GM19324 (cell line): ENCODE measurements around the gene GAGE1.
"Not testable (repeated sequence)": the region's sequence is repeated elsewhere in the genome, so short reads cannot be mapped to it uniquely, and the experiment has no call there.

ENCODE experiments used
- ATAC-seq: cut with Tn5 transposase; IDR thresholded peaks from one replicate; pipeline ENCODE4 v1.9.1; 2021; ENCODE audit warnings: mild to moderate bottlenecking, moderate library complexity; ENCODE audit not compliant: unreplicated experiment, low FRiP score

The GAGE1 gene

DNA sequence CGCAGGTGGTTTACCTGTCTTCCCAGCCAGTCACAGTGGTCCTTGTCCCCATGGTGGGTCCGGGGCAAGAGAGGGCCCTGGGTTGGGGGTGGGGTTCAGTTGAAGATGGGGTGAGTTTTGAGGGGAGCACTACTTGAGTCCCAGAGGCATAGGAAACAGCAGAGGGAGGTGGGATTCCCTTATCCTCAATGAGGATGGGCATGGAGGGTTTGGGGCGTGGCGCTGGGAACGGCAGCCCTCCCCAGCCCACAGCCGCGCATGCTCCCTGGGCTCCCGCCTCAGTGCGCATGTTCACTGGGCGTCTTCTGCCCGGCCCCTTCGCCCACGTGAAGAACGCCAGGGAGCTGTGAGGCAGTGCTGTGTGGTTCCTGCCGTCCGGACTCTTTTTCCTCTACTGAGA lies at the start of gene GAGE1:
Gene GAGE1, plus strand, starts transcription at position 301 of the 400 bp plus-strand sequence. CDS start 1,155 bp downstream, outside the sequence.
- ATAC-seq = not testable (repeated sequence)

GRCh38 chrX:49550989-49551388 lies 47.8 kb upstream of the GAGE1 start, which contains the start of gene GAGE12E:
Gene GAGE12E (plus strand): TSS chrX:49551289. CDS start chrX:49552444, 1,155 bp downstream.
- not testable (repeated sequence) for ATAC-seq

DNA sequence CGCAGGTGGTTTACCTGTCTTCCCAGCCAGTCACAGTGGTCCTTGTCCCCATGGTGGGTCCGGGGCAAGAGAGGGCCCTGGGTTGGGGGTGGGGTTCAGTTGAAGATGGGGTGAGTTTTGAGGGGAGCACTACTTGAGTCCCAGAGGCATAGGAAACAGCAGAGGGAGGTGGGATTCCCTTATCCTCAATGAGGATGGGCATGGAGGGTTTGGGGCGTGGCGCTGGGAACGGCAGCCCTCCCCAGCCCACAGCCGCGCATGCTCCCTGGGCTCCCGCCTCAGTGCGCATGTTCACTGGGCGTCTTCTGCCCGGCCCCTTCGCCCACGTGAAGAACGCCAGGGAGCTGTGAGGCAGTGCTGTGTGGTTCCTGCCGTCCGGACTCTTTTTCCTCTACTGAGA lies 38.3 kb upstream of the GAGE1 start, which contains the start of gene GAGE12F:
Gene GAGE12F, plus strand, starts transcription at position 301 of the 400 bp plus-strand sequence. CDS start 1,155 bp downstream, outside the sequence.
- ATAC-seq = not testable (repeated sequence)

DNA sequence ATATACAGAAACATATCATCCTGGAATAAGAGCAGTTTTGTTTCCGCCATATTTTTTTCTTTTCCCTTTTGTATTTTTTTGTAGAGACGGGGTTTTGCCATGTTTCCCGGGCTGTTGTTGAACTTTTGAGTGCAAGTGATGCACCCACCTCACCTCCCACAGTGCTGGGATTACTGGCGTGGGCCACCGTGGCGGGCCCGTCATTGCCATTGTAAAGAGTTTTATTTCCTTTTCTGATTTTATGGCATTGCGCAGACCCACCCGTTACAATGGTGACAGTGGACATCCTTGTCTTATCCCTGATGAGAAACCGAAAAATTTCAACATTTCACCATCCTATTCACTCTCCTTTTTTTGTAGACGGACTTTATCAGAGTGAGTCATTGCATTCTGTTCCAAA lies 30.1 kb upstream of the GAGE1 start:
- not testable (repeated sequence) for ATAC-seq

DNA sequence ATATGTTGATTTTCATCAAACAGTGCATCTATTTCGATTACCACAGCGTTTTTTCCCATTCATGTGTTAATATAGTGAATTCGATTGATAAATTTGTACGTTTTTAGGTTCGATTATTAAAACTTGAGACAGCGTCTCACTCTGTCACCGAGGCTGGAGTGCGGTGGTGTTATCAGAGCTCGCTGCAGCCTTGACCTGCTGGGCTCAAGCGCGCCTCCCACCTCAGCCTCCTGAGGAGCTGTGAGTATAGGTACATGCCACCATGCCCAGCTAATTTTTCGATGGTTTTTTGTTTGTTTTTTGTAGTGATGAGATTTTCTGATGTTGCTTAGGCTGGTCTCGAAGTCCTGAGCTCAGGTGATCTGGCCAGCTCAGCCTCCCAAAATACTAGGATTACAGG lies 29.7 kb upstream of the GAGE1 start:
- ATAC-seq = not testable (repeated sequence)

DNA sequence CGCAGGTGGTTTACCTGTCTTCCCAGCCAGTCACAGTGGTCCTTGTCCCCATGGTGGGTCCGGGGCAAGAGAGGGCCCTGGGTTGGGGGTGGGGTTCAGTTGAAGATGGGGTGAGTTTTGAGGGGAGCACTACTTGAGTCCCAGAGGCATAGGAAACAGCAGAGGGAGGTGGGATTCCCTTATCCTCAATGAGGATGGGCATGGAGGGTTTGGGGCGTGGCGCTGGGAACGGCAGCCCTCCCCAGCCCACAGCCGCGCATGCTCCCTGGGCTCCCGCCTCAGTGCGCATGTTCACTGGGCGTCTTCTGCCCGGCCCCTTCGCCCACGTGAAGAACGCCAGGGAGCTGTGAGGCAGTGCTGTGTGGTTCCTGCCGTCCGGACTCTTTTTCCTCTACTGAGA lies 28.7 kb upstream of the GAGE1 start, which contains the start of gene GAGE12G:
Gene GAGE12G, plus strand, starts transcription at position 301 of the 400 bp plus-strand sequence. CDS start 1,155 bp downstream, outside the sequence.
- not testable (repeated sequence) for ATAC-seq

DNA sequence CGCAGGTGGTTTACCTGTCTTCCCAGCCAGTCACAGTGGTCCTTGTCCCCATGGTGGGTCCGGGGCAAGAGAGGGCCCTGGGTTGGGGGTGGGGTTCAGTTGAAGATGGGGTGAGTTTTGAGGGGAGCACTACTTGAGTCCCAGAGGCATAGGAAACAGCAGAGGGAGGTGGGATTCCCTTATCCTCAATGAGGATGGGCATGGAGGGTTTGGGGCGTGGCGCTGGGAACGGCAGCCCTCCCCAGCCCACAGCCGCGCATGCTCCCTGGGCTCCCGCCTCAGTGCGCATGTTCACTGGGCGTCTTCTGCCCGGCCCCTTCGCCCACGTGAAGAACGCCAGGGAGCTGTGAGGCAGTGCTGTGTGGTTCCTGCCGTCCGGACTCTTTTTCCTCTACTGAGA lies 19.2 kb upstream of the GAGE1 start, which contains the start of gene GAGE12H:
Gene GAGE12H, plus strand, starts transcription at position 301 of the 400 bp plus-strand sequence. CDS start 1,155 bp downstream, outside the sequence.
- not testable (repeated sequence) for ATAC-seq

GRCh38 chrX:49589196-49589595 lies 9.6 kb upstream of the GAGE1 start, which contains the start of gene GAGE2A:
Gene GAGE2A (plus strand): TSS chrX:49589496. CDS start chrX:49590651, 1,155 bp downstream.
- not testable (repeated sequence) for ATAC-seq

DNA sequence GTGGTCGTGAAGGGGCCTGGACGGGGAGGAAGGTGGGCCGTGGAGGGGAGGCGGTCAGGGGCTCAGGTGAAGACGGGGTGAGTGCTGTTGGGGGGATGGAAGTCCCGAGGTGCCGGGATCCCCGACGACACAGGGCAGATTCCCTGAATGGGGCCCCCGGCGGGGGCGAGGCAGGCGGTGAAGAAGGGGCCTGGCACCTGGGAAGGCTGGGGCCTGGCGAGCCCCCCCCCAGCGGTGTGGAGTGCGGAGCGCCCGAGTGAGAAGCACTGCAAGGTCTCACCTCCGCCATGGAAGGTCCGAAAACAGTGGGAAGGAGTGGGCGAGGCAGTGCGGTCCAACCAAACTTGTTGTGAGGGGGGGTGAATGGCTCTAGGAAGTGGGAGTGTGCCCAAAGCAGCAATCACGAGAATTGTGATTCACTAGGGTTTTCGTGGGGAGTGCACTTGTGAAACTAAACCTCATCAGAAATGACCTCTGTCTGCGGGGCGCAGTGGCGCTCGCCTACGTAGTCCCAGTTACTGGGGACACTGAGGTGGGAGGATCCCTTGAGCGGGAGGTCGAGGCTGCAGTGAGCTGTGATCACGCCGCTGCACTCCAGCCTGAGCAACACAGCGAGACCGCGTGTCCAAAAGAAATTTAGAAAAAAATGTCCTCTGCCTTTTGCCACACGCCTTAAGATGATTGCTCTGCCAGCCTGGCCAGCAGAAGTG lies 8.9 kb upstream of the GAGE1 start:
- not testable (repeated sequence) for ATAC-seq

DNA sequence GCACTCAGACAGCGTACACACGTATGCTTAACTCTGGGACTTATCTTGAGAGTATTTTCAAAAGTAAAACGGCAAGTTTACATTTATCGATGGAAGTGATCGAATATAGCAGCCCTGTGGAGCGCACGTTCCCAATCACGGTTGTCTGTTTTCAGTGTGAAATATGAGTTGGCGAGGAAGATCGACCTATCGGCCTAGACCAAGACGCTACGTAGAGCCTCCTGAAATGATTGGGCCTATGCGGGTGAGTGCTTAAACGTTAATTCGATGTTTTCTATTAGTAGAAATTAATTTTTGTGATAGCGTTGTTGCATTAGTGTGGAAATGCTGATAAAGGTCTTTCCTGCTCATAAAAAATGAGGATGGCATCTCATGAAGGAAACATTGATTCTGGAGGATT lies 8.3 kb upstream of the GAGE1 start:
- ATAC-seq = not testable (repeated sequence)

DNA sequence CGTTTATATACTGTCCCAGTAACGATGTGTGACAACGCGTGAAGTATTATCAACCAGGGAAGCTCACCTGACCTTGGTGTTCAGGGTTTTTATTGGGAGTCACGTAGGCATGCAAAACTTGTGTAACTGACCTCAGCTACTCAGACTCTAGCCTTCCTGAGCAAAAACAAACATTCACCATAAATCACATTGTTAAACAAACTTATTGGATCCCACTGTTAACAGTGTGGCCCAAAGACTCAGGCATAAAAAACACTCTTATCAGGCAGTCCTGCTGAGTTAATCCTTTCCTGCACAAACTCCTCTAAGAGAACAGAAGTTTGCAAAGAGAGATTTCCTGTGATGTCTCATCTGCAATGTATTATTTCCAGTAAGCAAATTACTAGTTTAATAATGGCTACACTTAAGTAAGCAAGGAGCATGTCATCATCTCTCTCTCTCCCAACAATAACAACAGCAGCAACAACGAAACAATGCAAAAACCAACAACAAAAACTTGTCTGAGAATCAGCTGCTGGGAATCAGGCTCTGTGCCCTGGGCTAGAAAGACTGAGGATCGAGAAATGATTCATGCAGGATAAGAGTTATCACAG lies 12.0 kb downstream of the GAGE1 start:
- ATAC-seq = no peak

DNA sequence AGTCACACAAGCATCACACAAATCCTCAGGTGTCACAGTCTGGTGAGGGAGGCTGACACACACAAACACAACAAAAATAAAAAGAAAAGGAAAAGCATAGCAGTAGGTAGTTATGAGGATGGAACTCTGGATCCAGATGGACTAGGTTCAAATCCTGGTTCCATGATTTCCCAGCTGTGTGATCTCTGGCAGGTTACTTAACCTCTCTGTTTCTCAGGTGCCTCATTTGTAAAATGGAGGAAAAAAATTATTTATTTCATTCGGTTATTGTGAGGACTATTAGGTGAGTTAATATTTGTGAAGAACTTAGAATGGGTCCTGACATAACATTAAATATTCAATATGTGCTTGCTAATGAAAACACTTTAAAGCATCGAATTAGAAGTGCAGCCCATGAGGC lies 19.8 kb downstream of the GAGE1 start:
- ATAC-seq = no peak

- ATAC-seq = no peak
Measured at GRCh38 chrX:49627086-49627777, 28.4 kb downstream of the GAGE1 start.

DNA sequence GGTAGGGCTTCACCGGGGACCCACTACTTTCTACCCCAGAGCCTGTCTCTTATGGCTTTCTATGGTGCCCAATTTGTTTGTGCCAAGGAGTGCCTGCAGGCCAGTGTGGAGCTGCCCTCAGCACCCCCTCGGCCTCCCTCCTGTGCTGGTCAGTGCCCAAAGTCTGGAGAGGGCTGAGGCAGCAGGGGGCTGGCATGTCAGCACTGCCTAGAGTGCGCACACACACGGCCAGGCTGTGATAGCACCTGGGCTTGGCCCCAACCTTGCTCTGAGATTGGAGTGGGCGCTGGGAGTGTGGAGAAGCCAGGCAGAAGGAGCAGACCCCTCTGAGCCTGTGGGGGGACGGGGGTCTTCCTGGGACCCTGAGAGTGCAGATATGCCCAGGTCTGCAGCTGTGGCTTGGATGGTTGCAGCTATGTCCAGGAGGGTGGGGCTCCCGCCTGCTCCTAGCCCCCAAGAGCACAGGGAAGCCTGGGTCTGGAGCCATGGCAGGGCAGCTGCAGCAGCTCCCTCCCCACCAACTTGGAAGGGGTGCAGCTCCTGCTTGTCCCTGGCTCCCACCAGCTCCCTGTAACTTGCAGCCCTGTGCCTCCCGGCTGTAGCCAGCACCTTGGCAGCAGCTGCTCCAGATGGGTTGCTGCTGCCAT lies 46.3 kb downstream of the GAGE1 start:
- ATAC-seq = no peak

GRCh38 chrX:49656533-49656932 lies 57.7 kb downstream of the GAGE1 start:
- no peak for ATAC-seq
